GM06990 (cell line): ENCODE measurements around the gene ATAD2B.
A peak's percentile ranks its signal among the peaks of the same experiment; 100 is the strongest.

ENCODE experiments used
- DNase-seq: peaks from one replicate; pipeline ENCODE4 v3.0.0-alpha.2; 2011; ENCODE audit not compliant: insufficient read length; ENCODE audit errors: extremely low read depth
- H3K27me3 ChIP-seq: replicated peaks from 2 replicates; pipeline ENCODE4 v1.6.0; 2011; ENCODE audit warnings: low read length; ENCODE audit not compliant: control insufficient read depth, insufficient read depth
- H3K36me3 ChIP-seq: 2 replicates; pipeline ENCODE4 v1.5.1; 2011; ENCODE audit warnings: low read length; ENCODE audit not compliant: control insufficient read depth, insufficient read depth
- H3K4me3 ChIP-seq: replicated peaks from 2 replicates; pipeline ENCODE4 v1.5.1; 2011; ENCODE audit warnings: low read depth, mild to moderate bottlenecking, control low read depth, low read length
- TF ChIP-seq, protein P1 (sequence below): IDR thresholded peaks from 2 replicates; pipeline ENCODE4 v1.5.1; 2011; ENCODE audit warnings: low read length, control low read depth, mild to moderate bottlenecking, inconsistent platforms; ENCODE audit not compliant: insufficient read depth, poor library complexity, severe bottlenecking

The ATAD2B gene

DNA sequence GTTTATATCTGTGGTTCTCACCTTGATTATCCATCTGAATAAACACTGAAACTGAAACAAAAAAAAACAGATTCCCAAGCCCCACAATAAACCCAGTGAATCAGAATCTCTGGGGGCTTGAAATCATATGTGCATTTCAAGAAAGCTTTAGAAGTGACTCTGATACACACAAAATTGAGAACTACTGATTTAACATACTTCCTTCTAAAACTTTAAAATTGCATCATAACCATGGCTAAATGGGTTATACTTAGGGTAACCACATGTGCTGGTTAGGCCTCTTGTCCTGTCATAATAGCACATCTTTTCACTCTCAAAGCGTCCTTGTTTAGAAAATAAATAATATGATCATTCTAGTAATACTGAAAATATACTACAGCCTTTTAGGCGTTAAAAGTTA is 100.9 kb downstream of the ATAD2B start:
- TF ChIP-seq, protein P1, sequence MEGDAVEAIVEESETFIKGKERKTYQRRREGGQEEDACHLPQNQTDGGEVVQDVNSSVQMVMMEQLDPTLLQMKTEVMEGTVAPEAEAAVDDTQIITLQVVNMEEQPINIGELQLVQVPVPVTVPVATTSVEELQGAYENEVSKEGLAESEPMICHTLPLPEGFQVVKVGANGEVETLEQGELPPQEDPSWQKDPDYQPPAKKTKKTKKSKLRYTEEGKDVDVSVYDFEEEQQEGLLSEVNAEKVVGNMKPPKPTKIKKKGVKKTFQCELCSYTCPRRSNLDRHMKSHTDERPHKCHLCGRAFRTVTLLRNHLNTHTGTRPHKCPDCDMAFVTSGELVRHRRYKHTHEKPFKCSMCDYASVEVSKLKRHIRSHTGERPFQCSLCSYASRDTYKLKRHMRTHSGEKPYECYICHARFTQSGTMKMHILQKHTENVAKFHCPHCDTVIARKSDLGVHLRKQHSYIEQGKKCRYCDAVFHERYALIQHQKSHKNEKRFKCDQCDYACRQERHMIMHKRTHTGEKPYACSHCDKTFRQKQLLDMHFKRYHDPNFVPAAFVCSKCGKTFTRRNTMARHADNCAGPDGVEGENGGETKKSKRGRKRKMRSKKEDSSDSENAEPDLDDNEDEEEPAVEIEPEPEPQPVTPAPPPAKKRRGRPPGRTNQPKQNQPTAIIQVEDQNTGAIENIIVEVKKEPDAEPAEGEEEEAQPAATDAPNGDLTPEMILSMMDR = no peak
- DNase-seq = no peak
- no peaks in the 10 kb centered on the region for H3K27me3 ChIP-seq
- no peak overlapping the region for H3K4me3 ChIP-seq
- peaks cover 4% of the 10 kb centered on the region for H3K36me3 ChIP-seq

DNA sequence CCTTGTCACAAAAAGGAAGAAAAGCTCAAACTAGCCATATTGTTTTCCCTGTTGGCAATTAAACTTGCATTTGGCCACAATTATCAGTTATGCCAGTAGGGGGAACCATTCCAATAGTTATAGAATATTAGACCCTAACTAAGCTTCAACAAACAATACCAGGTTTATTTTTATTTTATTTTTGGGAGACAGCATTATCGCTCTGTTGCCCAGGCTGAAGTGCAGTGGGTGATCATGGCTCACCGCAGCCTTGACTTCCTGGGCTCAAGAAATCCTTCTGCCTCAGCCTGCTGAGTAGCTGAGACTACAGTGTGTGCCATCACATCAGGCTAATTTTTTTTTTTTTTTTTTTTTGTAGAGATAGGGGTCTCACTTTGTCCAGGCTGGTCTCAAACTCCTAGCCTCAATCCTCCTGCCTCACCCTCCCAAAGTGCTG is 102.1 kb downstream of the ATAD2B start:
- peak; percentile 45 for DNase-seq
- Histone ChIP-seq H3K27me3 (no peaks in the 10 kb centered on the region), H3K36me3 (peaks cover 4% of the 10 kb centered on the region), H3K4me3 (no peak overlapping the region)
- TF ChIP-seq, protein P1 = peak; percentile 61

DNA sequence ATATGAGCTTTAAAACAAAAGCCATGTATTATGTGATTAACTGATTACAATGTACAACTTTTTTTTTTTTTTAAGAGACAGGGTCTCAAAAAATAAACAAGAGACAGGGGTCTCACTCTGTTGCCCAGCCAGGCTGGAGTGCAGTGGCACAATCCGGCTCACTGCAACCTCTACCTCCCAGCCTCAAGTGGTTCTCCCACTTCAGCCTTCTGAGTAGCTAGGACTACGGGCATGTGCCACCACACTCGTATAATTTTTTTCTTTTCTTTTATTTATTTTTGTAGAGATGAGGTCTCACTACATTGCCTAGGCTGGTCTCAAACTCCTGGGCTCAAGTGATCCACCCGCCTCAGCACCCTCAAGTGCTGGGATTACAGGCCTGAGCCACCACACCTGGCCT is 103.1 kb downstream of the ATAD2B start:
- Histone ChIP-seq H3K36me3 (peaks cover 4% of the 10 kb centered on the region), H3K4me3 (no peak overlapping the region), H3K27me3 (no peaks in the 10 kb centered on the region)
- no peak for DNase-seq
- TF ChIP-seq, protein P1 = no peak

DNA sequence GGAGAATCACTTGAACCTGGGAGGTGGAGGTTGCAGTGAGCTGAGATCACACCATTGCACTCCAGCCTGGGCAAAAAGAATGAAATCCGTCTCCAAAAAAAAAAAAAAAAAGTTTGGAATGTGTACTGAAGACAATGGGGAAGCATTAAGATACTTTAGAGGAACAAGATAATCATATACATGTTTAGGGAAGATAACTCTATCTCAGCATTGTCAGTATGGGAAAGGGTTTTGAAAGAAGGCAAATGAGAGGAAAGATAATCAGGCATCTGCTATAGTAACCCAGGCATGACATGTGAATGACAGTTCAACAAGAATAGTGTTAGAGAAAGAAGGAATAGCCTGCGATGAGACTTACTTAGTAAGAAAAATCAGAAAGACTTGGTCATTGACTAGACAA is 112.0 kb downstream of the ATAD2B start:
- Histone ChIP-seq H3K27me3 (no peaks in the 10 kb centered on the region), H3K36me3 (peaks cover 1% of the 10 kb centered on the region), H3K4me3 (no peak overlapping the region)
- TF ChIP-seq, protein P1 = no peak
- DNase-seq = no peak

DNA sequence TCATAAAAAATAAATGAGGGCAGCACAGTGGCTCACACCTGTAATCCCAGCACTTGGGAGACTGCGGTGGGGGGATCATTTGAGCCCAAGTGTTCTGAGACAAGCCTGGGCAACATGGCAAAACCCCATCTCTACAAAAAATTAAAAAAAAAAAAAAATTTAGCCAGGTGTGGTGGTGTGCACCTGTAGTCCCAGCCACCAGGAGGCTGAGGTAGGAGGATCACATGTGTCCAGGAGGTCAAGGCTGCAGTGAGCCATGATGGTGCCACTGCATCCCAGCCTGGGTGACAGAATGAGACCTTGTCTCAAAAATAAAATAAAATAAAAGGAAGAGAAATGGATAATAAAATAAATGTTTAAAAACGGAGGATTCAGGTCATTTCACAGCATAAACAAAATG is 113.5 kb downstream of the ATAD2B start:
- Histone ChIP-seq H3K4me3 (no peak overlapping the region), H3K36me3 (peaks cover 1% of the 10 kb centered on the region), H3K27me3 (no peaks in the 10 kb centered on the region)
- DNase-seq = no peak
- TF ChIP-seq, protein P1 = no peak

DNA sequence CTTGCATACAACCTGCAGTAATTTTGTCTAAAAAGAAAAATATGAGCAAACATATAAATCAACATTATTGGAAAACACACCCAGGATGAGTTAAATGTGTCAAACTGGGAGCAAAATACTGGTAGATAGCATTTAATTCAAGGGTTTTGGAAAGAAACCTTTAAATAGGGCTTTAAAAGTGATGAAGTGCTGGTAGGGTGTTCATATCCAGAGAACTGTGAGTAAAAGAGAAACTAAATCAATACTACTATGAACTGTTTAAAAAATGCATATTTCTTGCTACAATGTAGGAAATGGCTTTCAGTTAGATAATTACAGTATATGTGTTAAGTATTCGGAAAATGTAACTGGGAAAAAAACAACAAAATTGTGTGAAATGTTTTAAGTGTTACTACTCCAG is 117.8 kb downstream of the ATAD2B start:
- Histone ChIP-seq H3K36me3 (peaks cover 1% of the 10 kb centered on the region; the same call in 1 of the 2 replicates), H3K27me3 (no peaks in the 10 kb centered on the region), H3K4me3 (no peak overlapping the region)
- TF ChIP-seq, protein P1 = no peak
- no peak for DNase-seq
